ENCODE results near the gene CDK19. TPM values are rescaled to one million over a fixed set of nuclear protein-coding genes. Genes with fewer than 3 reads are reported as not detected.

The CDK19 gene
- total and polyA plus RNA-seq, 10 of the 15 experiments (the other 5 are each of a cell fraction or from before 2014, with no cell fraction given) = 4.6 to 21.4 (median 12.4) TPM

DNA sequence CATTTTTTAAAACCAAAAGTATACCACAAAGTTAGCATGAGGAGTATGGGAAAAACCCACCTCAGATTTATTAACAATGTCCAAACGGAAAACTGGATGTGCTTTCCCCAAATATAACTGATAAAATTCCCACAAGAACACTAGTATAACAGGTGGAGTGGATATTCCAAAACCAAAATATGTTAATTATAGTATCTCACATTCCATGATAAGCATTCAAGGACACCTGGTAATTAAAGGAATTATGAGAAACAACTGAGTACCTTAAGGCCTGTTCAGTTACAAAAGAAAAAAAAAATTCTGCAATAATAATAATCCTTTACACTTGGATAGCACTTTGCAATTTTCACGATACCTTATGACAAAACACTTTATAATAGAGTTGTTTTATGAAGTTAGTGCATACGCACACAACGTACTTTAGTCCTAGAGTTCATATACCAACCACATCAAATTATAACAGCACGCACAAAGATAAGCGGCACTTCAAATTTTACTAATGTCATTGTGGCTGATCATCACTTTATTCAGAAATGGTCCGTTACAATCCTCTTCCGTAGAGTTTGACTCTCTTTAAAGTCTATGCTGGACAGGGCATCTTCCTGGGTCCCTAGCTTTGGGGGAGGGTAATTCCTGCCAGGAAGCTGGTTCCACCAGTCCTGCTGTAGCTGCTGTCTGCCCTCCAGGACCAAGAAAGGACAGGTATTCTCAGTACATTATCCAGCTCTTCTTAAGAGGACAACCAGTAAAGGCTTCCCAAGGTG lies 1.7 kb downstream of the CDK19 start:
- BruUV-seq (replicated peaks) = no TSS peak
- DNase-seq (ENCODE audit: low read depth, low spot score) = no peak
- Histone ChIP-seq H2AFZ (ENCODE audit: control insufficient read depth, low read depth, low read length) (no peak overlapping the region; the same call in 1 of the 2 replicates), H3K4me3 (peak overlapping the region; percentile 77), H3K27me3 (replicated peaks in 1 of 2; ENCODE audit: control insufficient read depth in 2 of 2, insufficient read depth in 2 of 2, low read length in 1 of 2) (no peaks in the 10 kb centered on the region), H3K4me1 (ENCODE audit: control insufficient read depth, insufficient read depth, low read length) (peaks cover 23% of the 10 kb centered on the region), H3K4me2 (ENCODE audit: control insufficient read depth, insufficient read depth) (peak overlapping the region; percentile 92), H3K27ac (ENCODE audit: control insufficient read depth, insufficient read depth) (peak overlapping the region; percentile 86), H4K20me1 (ENCODE audit: control insufficient read depth, insufficient read depth) (0 out of 2 replicates have a peak, but pooled peaks cover 6% of the 10 kb centered on the region), H3K36me3 (ENCODE audit: control insufficient read depth in 2 of 2, insufficient read depth in 2 of 2, low read length in 1 of 2) (no peaks in the 10 kb centered on the region), H3K9ac (ENCODE audit: control insufficient read depth, insufficient read depth, low read length) (peak overlapping the region; percentile 68), H3K9me3 (replicated peaks; ENCODE audit: control insufficient read depth, insufficient read depth, low read length) (peaks cover 5% of the 10 kb centered on the region; the same call in 2 of the 3 replicates), H3K79me2 (ENCODE audit: control insufficient read depth, insufficient read depth, low read length) (peaks cover 59% of the 10 kb centered on the region)
- no peak for ATAC-seq
- TF ChIP-seq NR2F1 (conservative IDR thresholded peaks at IDR 0.05) (no peak), POU2F2 (IDR thresholded peaks at IDR 0.05; ENCODE audit: borderline replicate concordance, low read depth, low read length) (no peak), SMC3 (IDR thresholded peaks at IDR 0.05; ENCODE audit: borderline replicate concordance, low read length) (0 out of 2 replicates have a peak, but pooled peaks have one; percentile 3), IRF4 (IDR thresholded peaks at IDR 0.05; ENCODE audit: low read depth, low read length) (no peak)
- TF ChIP-seq, protein P1, sequence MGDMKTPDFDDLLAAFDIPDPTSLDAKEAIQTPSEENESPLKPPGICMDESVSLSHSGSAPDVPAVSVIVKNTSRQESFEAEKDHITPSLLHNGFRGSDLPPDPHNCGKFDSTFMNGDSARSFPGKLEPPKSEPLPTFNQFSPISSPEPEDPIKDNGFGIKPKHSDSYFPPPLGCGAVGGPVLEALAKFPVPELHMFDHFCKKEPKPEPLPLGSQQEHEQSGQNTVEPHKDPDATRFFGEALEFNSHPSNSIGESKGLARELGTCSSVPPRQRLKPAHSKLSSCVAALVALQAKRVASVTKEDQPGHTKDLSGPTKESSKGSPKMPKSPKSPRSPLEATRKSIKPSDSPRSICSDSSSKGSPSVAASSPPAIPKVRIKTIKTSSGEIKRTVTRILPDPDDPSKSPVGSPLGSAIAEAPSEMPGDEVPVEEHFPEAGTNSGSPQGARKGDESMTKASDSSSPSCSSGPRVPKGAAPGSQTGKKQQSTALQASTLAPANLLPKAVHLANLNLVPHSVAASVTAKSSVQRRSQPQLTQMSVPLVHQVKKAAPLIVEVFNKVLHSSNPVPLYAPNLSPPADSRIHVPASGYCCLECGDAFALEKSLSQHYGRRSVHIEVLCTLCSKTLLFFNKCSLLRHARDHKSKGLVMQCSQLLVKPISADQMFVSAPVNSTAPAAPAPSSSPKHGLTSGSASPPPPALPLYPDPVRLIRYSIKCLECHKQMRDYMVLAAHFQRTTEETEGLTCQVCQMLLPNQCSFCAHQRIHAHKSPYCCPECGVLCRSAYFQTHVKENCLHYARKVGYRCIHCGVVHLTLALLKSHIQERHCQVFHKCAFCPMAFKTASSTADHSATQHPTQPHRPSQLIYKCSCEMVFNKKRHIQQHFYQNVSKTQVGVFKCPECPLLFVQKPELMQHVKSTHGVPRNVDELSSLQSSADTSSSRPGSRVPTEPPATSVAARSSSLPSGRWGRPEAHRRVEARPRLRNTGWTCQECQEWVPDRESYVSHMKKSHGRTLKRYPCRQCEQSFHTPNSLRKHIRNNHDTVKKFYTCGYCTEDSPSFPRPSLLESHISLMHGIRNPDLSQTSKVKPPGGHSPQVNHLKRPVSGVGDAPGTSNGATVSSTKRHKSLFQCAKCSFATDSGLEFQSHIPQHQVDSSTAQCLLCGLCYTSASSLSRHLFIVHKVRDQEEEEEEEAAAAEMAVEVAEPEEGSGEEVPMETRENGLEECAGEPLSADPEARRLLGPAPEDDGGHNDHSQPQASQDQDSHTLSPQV (IDR thresholded peaks at IDR 0.05) = no peak
- TF ChIP-seq, protein P2, sequence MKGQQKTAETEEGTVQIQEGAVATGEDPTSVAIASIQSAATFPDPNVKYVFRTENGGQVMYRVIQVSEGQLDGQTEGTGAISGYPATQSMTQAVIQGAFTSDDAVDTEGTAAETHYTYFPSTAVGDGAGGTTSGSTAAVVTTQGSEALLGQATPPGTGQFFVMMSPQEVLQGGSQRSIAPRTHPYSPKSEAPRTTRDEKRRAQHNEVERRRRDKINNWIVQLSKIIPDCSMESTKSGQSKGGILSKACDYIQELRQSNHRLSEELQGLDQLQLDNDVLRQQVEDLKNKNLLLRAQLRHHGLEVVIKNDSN (IDR thresholded peaks at IDR 0.05; ENCODE audit: borderline replicate concordance, extremely low read length, insufficient read depth, low read depth, low read length) = no peak
- in situ Hi-C loops (cut with MboI) = no loop called here
- ChIA-PET RAD21 (ENCODE audit: unreplicated experiment) (interaction anchor here (2.1 to 5.1 kb wide), 4 partner anchors 30 to 131 kb away, joined by 11 to 107 read pairs (median 18); partner anchors contain the start of gene AMD1), SMC1A (ENCODE audit: uncharacterized antibody, unreplicated experiment) (interaction anchor here (0.7 to 5.5 kb wide), 11 partner anchors 15 to 637 kb away, joined by 3 to 84 read pairs (median 4); partner anchors contain the start of gene AMD1), CTCF (interaction anchor here (0.6 to 3.8 kb wide), 9 partner anchors 65 to 223 kb away, joined by 3 to 50 read pairs (median 3); no protein-coding TSS in a partner anchor), POLR2A (interaction anchor here (0.5 to 5.8 kb wide), 5 partner anchors 10 to 227 kb away, joined by 3 to 75 read pairs (median 5); partner anchors contain the start of gene AMD1)
- no peak for FAIRE-seq
- intact Hi-C loops (cut with micrococcal nuclease; ENCODE audit: unreplicated experiment) = loop anchor here (10.0 kb wide), 1 partner anchor 171 kb away; the partner anchor contains the start of gene RPF2
- 33% methylated on average over 8 of the region's 8 CpGs for WGBS (ENCODE audit: insufficient coverage, insufficient replicate concordance, low lambda C conversion rate, missing lambda C conversion rate)

Data from GM12878 (cell line).